NCI-H2081 treated with DMSO at 0.1 percent for 48 hours (cell line): Measurements from ENCODE around the gene SPATA24.
"Not testable (repeated sequence)": the region's sequence is repeated elsewhere in the genome, so short reads cannot be mapped to it uniquely, and the experiment has no call there.

ENCODE experiments used
- DNase-seq: peaks from one replicate; lab custom pipeline; 2025; lab: John Stamatoyannopoulos, UW

The SPATA24 gene

GRCh38 chr5:139403787-139404483, at the start of gene SPATA24:
TSS of gene SPATA24 (minus strand) at chr5:139404089. CDS start at chr5:139404060, 29 bp downstream.
- DNase-seq = peak; percentile 57

DNA sequence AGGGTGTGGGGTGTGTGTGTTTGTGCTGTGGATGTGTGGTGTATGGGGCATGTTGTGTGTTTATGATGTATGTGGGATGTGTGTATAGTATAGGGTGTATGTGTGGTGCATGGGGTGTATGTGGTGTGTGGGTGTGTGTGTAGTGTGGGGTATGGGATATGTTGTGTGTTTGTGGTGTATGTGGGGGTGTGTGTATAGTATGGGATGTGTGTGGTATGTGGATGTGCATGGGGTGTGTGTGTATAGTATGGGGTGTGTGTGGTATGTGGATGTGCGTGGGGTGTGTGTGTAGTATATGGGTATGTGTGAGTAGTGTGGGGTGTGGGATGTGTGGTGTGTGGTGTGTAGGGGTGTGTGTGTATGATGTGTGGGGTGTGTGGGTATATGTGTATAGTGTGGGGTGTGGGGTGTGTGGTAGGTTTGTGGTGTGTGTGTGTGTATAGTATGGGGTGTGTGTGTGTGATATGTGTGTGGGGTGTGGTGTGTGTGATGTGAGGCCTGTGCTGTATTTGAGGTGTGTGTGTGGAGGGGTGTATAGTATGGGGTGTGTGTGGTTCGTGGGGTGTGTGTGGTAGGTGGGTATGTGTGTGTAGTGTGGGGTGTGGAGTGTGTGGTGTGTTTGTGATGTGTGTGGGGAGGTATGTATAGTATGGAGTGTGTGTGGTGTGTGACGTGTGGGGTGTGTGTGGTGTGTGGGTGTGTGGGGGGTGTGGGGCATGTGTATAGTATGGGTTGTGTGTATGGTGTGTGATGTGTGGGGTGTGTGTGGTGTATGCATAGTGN, 48.2 kb upstream of the SPATA24 start:
- DNase-seq = no peak

- no peak for DNase-seq
These were observed 47.3 kb upstream of the SPATA24 start for GRCh38 chr5:139451176-139451575.

DNA sequence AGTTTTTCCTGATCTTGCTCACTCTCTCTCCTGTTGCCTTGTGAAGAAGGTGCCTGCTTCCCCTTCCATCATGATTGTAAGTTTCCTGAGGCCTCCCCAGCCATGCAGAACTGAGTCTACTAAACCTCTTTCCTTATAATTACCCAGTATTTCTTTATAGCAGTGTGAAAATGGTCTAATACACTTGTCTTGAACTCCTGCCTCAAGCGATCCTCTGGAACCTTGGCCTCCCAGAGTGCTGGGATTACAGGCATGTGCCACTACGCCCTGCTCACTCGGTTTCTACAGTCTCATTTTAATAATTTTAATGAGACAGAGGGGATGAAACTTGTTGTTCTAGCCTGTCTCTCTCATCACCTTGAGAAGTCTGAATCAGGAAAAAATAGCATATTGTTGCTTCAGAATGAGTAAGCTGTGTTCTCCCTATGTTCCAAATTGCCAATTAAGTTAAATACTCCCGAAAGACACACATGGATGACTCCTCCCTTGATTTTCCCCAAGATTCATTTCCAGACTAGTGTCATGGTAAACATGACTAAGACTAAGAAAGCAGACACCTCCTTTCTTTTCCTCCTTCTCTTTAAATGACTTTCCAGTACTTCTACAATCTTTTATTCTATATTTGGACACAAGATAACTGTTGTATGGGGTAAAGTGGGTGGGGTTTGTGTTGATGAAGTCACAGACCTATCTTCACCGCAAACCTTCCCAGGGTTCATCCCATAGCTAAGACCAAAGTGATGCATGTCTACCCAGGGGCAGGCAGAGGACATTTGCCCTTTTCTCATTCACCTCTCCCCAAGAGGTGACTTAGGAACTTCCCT, 43.3 kb upstream of the SPATA24 start:
- DNase-seq = no peak

GRCh38 chr5:139445325-139446170, 41.7 kb upstream of the SPATA24 start:
- DNase-seq = no peak

- no peak for DNase-seq
These were observed 40.1 kb upstream of the SPATA24 start for GRCh38 chr5:139443831-139444453.

DNA sequence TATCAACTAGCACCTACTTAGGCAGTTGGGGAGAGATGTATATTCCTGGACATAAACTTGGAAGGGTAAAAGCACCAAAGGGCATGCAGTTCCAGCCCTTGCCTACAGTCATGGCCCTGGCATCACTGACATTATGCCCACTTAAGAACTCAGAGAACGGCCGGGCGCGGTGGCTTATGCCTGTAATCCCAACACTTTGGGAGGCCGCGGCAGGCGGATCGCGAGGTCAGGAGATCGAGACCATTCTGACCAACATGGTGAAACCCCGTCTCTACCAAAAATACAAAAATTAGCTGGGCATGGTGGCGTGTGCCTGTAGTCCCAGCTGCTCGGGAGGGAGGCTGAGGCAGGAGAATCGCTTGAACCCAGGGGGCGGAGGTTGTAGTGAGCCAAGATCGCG, 36.5 kb upstream of the SPATA24 start:
- DNase-seq = not testable (repeated sequence)

DNA sequence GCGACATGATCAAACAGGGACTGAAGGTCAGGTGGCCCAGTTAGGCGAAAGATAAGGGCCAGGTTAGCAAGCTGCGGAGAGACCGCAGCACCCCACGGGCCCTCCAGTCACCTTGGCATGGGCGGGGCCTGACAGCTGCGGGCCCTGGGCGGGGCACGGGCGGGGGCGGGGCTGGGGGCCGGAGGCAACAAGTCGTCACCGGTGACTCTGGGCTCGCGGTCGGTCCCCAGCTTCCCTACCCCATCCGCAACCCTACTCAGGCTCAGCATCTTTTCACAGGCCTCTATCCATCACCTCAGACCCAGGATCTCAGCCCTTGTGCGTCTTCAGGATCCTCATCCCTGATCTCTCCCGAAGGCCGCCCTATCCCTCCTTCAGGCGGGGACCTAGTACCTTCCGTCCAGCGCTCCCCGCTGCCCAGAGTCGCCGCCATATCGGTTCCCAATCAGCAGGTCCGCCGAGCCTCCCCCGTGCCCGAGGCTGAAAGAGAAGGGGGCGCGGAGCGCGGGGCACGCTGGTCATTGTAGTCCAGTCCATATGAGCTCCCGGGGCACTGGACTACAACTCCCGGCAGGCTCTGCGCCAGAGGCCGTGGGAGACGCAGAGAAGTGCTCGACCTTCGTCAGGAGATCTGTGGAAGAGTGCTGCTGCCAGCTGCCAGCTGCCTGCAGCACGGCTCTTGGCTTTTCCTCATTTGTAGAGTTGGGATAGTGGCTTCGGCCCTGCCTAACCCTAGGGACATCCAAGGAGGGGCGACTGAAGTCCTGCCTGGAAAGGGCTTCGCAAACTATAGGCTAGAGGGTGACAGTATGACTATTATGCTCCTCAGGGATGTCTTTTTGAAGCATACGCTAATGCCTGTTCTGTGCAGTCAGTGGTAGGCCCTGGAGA, 35.4 kb upstream of the SPATA24 start, which contains the start of gene DNAJC18:
Gene DNAJC18, minus strand, starts transcription at position 513 of the 891 bp plus-strand sequence. Its CDS starts 80 bp downstream, at position 433.
- DNase-seq = peak; percentile 49

GRCh38 chr5:139438707-139439012, 34.8 kb upstream of the SPATA24 start:
- no peak for DNase-seq

GRCh38 chr5:139435676-139436075, 31.8 kb upstream of the SPATA24 start:
- DNase-seq = no peak

DNA sequence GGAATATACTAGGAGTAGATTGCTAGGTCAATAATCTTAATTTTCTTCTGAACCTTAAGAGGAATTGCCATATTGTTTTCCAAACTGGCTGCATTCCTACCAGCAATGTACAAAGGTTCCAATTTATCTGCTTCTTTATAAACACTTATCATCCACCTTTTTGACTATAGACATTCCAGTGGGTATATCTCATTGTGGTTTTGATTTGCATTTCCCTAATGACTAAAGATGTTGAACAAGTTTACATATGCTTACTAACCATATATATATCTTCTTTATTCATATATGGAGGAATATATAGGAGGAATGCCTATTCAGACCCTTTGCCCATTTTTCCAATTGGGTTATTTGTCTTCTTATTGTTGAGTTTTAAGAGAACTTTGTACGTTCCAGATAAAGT, 27.8 kb upstream of the SPATA24 start:
- no peak for DNase-seq

- DNase-seq = no peak
These were observed 26.1 kb upstream of the SPATA24 start for GRCh38 chr5:139430015-139430414.

DNA sequence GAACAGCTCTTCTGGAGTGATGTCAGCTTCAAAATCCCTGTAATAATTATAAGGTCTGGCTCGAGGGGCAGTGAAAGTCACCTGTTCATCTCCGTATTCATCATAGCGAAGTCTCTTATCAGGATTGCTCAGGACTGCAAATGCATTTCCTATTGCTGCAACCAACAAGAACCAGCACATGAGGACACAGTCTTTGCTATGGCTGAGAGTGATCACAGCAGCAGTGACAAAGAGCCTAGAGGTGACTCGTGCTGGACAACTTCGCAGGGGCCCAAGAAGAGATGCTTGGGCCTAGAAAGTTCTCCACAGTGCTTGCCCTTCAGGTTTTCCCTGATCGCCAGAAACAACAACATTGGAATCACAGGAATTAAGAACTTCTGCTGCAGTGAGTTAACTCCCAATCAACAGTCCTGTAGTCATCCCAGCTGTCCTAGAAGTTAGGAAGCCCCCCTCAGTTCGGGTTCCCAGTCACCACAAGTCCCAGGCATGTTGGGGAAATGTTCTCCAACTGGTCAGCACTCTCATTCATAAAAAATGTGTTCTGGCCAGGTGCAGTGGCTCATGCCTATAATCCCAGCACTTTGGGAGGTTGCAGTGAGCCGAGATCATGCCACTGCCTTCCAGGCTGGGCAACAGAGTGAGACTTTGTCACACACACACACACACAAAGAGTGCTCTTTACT, 22.5 kb upstream of the SPATA24 start:
- DNase-seq = no peak

DNA sequence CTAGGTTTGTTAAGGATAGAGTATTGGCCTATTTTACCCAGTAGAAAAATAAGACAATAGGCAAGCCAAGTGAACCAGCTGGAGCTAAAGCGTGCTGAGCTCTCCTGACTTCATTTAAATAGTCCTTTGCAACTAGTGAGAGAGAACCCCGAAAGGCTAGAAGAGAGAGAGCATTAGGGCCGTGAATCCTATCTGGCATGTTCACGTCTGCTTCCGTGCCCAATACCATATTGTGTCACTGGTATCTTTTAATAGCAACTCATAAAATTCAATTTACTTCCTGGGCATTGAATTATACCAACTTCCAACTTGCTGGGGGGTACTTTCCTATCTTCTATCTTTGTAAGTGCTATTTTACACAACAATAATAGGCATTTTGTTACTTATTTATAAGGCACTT, 21.6 kb upstream of the SPATA24 start:
- no peak for DNase-seq

DNA sequence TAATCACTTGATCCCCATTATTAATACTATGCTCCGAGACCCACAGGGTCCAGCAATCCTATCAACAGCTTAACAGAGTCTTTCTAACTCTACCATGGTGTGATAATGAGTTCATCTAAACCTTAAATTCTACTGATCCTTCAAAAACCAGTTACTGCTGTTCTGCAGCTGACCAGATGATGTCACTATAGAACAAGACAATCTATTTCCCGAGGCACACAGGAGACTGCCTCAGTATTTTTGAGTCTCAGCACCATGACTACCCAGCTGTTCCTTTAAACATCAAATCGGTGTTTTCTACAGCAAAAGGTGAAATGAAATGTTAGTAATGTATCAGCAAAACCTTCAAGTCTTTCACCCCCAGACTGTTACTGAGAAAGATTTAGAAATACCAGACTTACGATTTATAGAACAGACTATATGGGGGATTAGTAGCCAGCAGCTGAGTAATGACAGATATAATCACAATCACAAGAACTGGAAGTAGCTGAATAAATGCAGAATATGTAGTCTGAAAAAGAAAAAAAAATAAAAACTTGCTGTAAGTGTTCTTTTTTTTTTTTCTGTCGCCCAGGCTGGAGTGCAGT, 18.5 kb upstream of the SPATA24 start:
- peak; percentile 51 for DNase-seq

GRCh38 chr5:139419226-139420192, 15.6 kb upstream of the SPATA24 start:
- DNase-seq = no peak

DNA sequence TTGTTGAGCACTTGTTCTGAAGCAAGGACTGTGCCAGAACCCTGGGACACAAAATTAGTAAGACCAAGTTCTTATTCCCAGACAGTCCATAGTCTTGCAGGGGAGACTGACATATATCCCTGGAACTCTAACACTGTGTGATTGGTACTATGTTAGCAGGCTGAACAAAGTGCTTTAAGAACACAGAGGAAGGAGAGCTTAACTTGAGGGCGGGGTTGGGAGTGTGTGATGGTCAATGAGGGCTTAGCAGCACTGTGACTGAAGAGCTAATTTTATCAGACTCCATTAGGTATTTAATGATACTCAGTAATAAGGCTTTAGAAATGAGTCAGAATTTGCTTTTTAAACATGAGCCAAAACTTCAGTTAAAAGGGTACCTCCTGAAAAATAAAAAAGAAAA, 14.9 kb upstream of the SPATA24 start:
- no peak for DNase-seq

DNA sequence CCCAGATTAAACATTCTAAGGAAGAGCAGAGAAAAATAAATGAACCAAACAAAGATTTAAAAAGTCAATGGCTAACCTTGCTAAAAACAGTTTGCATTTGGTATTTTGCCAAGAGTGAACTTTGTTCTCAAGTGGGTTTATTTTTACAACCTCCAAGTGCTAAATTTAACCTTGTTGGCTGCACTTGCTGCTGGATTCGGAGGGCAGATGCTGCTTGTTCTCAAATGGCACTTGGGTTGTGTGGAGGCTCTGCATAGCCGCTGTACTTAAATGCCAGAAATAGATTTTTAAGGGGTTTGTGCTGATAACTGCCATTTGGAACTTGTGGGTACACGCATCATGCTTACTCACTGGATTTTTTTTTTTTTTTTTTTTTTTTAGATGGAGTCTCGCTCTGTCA, 13.3 kb upstream of the SPATA24 start:
- DNase-seq = no peak
